Hepatocyte (in vitro differentiated cells): ENCODE data around the gene LARP4B. TPM values are rescaled to one million over a fixed set of nuclear protein-coding genes. Genes with fewer than 3 reads are reported as not detected.

Source experiments
- DNase-seq: peaks from one replicate; pipeline ENCODE4 v3.0.0-alpha.2; 2016; ENCODE audit warnings: low spot score
- H2AFZ ChIP-seq: fragments of 200-600 bp; sonication (generic); 2 replicates; pipeline ENCODE4 v1.6.0; 2016; ENCODE audit warnings: antibody characterized with exemption, mild to moderate bottlenecking
- H3K27ac ChIP-seq: fragments of 200-600 bp; sonication (generic); 2 replicates; pipeline ENCODE4 v1.5.1; 2016; ENCODE audit warnings: mild to moderate bottlenecking
- H3K27me3 ChIP-seq: fragments of 200-600 bp; sonication (generic); 2 replicates; pipeline ENCODE4 v1.6.1; 2016
- H3K36me3 ChIP-seq: fragments of 200-600 bp; sonication (generic); replicated peaks from 2 replicates; pipeline ENCODE4 v1.5.1; 2016; ENCODE audit warnings: low read depth; ENCODE audit not compliant: insufficient read depth
- H3K4me1 ChIP-seq: fragments of 200-600 bp; sonication (generic); 2 replicates; pipeline ENCODE4 v1.5.1; 2016; ENCODE audit warnings: mild to moderate bottlenecking, moderate library complexity; ENCODE audit not compliant: insufficient read depth
- H3K4me2 ChIP-seq: fragments of 200-600 bp; sonication (generic); 2 replicates; pipeline ENCODE4 v1.6.0; 2016
- H3K4me3 ChIP-seq: fragments of 200-600 bp; sonication (generic); 2 replicates; pipeline ENCODE4 v1.5.1; 2016; ENCODE audit warnings: mild to moderate bottlenecking
- H3K79me2 ChIP-seq: fragments of 200-600 bp; sonication (generic); 2 replicates; pipeline ENCODE4 v1.6.0; 2017; ENCODE audit warnings: mild to moderate bottlenecking
- H3K9me2 ChIP-seq: fragments of 200-600 bp; sonication (generic); replicated peaks from 2 replicates; pipeline ENCODE4 v1.6.0; 2017; ENCODE audit warnings: mild to moderate bottlenecking; ENCODE audit not compliant: insufficient read depth
- H3K9me3 ChIP-seq: fragments of 200-600 bp; sonication (generic); 2 replicates; pipeline ENCODE4 v1.5.1; 2016; ENCODE audit warnings: low read depth, mild to moderate bottlenecking
- H4K20me1 ChIP-seq: fragments of 200-600 bp; sonication (generic); 2 replicates; pipeline ENCODE4 v1.6.0; 2016; ENCODE audit warnings: mild to moderate bottlenecking; ENCODE audit not compliant: insufficient read depth, poor library complexity, severe bottlenecking
- EZH2 ChIP-seq: fragments of 200-600 bp; sonication (generic); IDR thresholded peaks from 2 replicates; pipeline ENCODE4 v1.6.1; 2016; ENCODE audit warnings: antibody characterized with exemption, mild to moderate bottlenecking, borderline replicate concordance
- EZH2phosphoT487 ChIP-seq: fragments of 200-600 bp; sonication (generic); IDR thresholded peaks from one replicate; pipeline ENCODE4 v1.6.1; 2018; ENCODE audit warnings: antibody characterized with exemption, mild to moderate bottlenecking, low read depth, moderate library complexity; ENCODE audit not compliant: unreplicated experiment, severe bottlenecking
- WGBS: methylation state at CpG from one replicate; pipeline ENCODE4 v1.1.6; 2016; ENCODE audit warnings: low lambda C conversion rate; ENCODE audit errors: missing lambda C conversion rate; 5-methylcytosine and 5-hydroxymethylcytosine counted together
- polyA plus RNA-seq: library from polyadenylated mRNA; unstranded; fragments of >200 nt; fragmentation: Nextera tagmentation; extraction: Ambion mirVana; gene quantifications from 2 replicates; pipeline ENCODE4 v1.2.1, GENCODE V29; 2016
- total RNA-seq: library from RNA; depleted of rRNA; stranded (reverse); fragments of >200 nt; gene quantifications from 2 replicates; pipeline ENCODE4 v1.2.3, GENCODE V29; 2014
- TF ChIP-seq, protein P1 (sequence below): fragments of 200-600 bp; sonication (generic); IDR thresholded peaks from 2 replicates; pipeline ENCODE4 v1.5.1; 2016; ENCODE audit warnings: antibody characterized with exemption, mild to moderate bottlenecking; ENCODE audit not compliant: poor library complexity

The LARP4B gene
- total and polyA plus RNA-seq, 2 experiments from 2014 or later, result 28.4 to 43.4 TPM

DNA sequence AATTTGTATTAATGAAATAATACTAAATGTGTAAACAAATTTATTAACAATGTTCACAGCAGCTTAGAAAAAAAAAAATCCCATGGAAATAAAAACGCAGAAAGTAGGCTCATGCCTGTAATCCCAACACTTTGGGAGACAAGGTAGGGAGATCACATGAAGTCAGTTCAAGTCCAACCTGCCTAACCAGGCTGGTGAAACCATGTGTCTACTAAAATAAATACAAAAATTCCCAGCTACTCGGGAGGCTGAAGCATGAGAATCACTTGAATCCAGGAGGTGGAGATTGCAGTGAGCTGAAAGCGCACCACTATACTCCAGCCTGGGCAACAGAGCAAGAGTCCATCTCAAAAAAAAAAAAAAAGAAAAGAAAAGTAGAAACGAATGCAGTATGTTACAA lies 36.2 kb downstream of the LARP4B start:
- no peaks in the 10 kb centered on the region for H3K36me3 ChIP-seq
- H4K20me1 ChIP-seq, result peaks cover 45% of the 10 kb centered on the region
- H3K27me3 ChIP-seq, result no peaks in the 10 kb centered on the region
- no peak for TF ChIP-seq EZH2phosphoT487
- no peak for TF ChIP-seq EZH2
- TF ChIP-seq, protein P1, sequence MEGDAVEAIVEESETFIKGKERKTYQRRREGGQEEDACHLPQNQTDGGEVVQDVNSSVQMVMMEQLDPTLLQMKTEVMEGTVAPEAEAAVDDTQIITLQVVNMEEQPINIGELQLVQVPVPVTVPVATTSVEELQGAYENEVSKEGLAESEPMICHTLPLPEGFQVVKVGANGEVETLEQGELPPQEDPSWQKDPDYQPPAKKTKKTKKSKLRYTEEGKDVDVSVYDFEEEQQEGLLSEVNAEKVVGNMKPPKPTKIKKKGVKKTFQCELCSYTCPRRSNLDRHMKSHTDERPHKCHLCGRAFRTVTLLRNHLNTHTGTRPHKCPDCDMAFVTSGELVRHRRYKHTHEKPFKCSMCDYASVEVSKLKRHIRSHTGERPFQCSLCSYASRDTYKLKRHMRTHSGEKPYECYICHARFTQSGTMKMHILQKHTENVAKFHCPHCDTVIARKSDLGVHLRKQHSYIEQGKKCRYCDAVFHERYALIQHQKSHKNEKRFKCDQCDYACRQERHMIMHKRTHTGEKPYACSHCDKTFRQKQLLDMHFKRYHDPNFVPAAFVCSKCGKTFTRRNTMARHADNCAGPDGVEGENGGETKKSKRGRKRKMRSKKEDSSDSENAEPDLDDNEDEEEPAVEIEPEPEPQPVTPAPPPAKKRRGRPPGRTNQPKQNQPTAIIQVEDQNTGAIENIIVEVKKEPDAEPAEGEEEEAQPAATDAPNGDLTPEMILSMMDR, result no peak
- H2AFZ ChIP-seq, result no peak overlapping the region
- no peak overlapping the region for H3K4me2 ChIP-seq
- H3K9me2 ChIP-seq, result no peaks in the 10 kb centered on the region
- no peak overlapping the region for H3K4me3 ChIP-seq
- no peaks in the 10 kb centered on the region for H3K4me1 ChIP-seq
- 76% methylated on average over 4 of the region's 4 CpGs for WGBS
- no peak overlapping the region for H3K27ac ChIP-seq
- no peaks in the 10 kb centered on the region for H3K9me3 ChIP-seq
- peaks cover 98% of the 10 kb centered on the region for H3K79me2 ChIP-seq
- DNase-seq, result no peak

DNA sequence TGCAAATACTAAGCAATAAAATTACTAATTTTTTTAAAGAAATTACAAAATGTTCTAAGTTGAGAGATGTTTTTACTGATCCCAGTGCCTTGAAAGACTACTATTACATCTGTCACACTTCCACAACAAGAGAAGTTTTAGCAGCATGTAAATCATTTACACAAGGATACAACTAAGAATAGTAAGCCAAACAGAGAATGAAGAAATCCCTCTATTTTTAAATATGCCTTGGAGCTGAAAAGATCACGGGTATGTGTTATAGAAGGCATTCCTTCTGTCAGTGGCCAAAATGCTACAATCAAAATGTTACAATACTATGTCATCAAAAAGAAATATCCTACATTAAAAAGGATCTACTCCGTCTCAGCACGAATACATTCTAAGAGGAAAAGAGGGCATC lies 52.6 kb downstream of the LARP4B start:
- 87% methylated on average over 3 of the region's 3 CpGs for WGBS

DNA sequence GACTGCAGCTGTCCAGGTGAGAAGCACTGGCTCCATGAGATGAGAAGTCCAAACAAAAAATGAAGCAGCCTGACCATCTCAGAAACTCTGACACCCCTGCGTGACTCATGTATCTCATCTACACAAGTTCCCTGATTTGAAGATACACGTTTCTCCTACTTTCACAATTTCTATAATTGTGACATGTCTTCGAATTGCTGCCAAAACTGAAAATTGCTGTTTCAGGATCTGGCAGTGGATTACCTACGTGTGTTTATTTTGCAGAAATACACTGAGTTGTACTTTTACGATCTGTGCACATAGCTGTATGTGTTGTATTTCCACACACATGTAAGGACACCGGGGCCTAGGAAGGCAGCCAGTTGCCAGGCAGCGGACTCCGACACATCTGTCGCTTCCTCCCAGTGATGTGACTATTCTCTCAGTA lies 53.2 kb downstream of the LARP4B start:
- H3K4me2 ChIP-seq, result no peak overlapping the region
- H3K36me3 ChIP-seq, result no peaks in the 10 kb centered on the region
- H2AFZ ChIP-seq, result no peak overlapping the region
- no peaks in the 10 kb centered on the region for H3K9me2 ChIP-seq
- no peak overlapping the region for H3K4me3 ChIP-seq
- H3K27me3 ChIP-seq, result no peaks in the 10 kb centered on the region
- peaks cover 13% of the 10 kb centered on the region for H4K20me1 ChIP-seq
- H3K4me1 ChIP-seq, result peaks cover 6% of the 10 kb centered on the region
- DNase-seq, result no peak
- peaks cover 76% of the 10 kb centered on the region for H3K79me2 ChIP-seq
- 85% methylated on average over 9 of the region's 9 CpGs for WGBS
- TF ChIP-seq EZH2 (no peak), EZH2phosphoT487 (no peak)
- TF ChIP-seq, protein P1, result no peak
- H3K9me3 ChIP-seq, result no peaks in the 10 kb centered on the region
- H3K27ac ChIP-seq, result no peak overlapping the region

More for the DNA sequence above, 52.6 kb downstream of the LARP4B start:
- Histone ChIP-seq H3K79me2 (peaks cover 76% of the 10 kb centered on the region), H3K27me3 (no peaks in the 10 kb centered on the region), H3K4me2 (no peak overlapping the region), H3K9me3 (no peaks in the 10 kb centered on the region), H3K36me3 (no peaks in the 10 kb centered on the region), H3K9me2 (no peaks in the 10 kb centered on the region), H3K4me3 (no peak overlapping the region), H3K27ac (no peak overlapping the region), H4K20me1 (peaks cover 11% of the 10 kb centered on the region), H2AFZ (no peak overlapping the region), H3K4me1 (peaks cover 6% of the 10 kb centered on the region)
- DNase-seq, result no peak
- TF ChIP-seq EZH2 (no peak), EZH2phosphoT487 (no peak)
- TF ChIP-seq, protein P1, result no peak

DNA sequence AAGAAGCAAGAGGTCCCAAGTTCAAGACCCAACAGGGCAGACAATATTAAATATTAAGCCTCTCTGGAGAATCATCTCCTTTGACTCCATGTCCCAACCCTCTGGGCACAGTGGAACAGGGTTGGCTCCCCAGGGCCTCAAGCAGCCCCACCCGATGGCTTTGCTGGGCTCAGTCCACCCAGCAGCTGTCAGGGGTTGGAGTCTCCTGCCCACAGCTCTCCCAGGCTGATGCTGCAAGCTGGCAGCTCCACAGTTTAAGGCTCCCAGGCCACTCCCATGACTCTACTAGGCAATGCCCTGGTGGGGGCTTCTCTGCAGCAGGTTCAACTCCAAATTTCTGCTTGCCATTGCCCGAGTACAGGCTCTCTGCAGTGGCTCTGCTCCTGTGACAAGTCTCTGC lies 55.1 kb downstream of the LARP4B start:
- WGBS, result 98% methylated on average over 2 of the region's 2 CpGs
- H2AFZ ChIP-seq, result no peak overlapping the region
- TF ChIP-seq, protein P1, result no peak
- TF ChIP-seq EZH2phosphoT487, result no peak
- no peak for TF ChIP-seq EZH2
- H3K4me2 ChIP-seq, result no peak overlapping the region
- H3K4me1 ChIP-seq, result peaks cover 6% of the 10 kb centered on the region
- H3K4me3 ChIP-seq, result no peak overlapping the region
- H3K9me3 ChIP-seq, result no peaks in the 10 kb centered on the region
- H4K20me1 ChIP-seq, result peaks cover 19% of the 10 kb centered on the region
- no peak for DNase-seq
- peaks cover 78% of the 10 kb centered on the region for H3K79me2 ChIP-seq
- H3K27me3 ChIP-seq, result no peaks in the 10 kb centered on the region
- no peak overlapping the region for H3K27ac ChIP-seq
- no peaks in the 10 kb centered on the region for H3K36me3 ChIP-seq
- H3K9me2 ChIP-seq, result no peaks in the 10 kb centered on the region
